Right lobe of liver (tissue), 4 donors: ENCODE results near the gene IGF2BP1.

ENCODE experiments used
- POLR2A ChIP-seq: fragments of 450-650 bp; IDR thresholded peaks from one replicate; pipeline ENCODE4 v1.6.1; 2017; ENCODE audit warnings: antibody characterized with exemption, mild to moderate bottlenecking
- TF ChIP-seq, protein P1 (sequence below), 4 donors: fragments of 200-600 bp in 3 of 4; fragments of 450-650 bp in 1 of 4; IDR thresholded peaks; one replicate each; pipeline versions ENCODE4 v1.5.1 to v1.8.0; 2016 to 2022; ENCODE audit warnings: antibody characterized with exemption in 4 of 4, mild to moderate bottlenecking in 2 of 4
- donor health status: DM: no; HTN: no; CAD: no.
- donor health status: DM: no; HTN: no; CAD: no.
- donor health status: DM: no; HTN: yes; CAD: no.

DNA sequence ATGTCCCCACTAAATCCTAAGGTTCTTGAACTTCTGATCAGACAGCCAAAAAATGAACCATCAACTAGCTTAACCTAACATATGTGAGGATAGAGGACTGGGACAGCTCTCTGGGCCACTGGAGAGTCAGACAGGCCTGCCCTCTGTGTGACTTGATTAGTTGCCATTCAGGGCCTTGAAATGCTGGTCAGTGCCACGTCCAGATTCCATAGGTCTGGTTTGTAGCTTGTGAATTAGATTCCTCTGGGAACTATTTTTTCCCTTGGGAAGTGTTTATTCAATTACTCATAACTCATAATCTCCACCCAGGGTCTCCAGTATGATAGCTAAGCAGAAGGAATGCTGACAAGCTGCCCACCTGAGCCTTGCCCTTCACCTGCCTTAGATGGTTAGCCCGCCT, 48.2 kb downstream of the IGF2BP1 start:
- no peak for TF ChIP-seq POLR2A
- TF ChIP-seq, protein P1, sequence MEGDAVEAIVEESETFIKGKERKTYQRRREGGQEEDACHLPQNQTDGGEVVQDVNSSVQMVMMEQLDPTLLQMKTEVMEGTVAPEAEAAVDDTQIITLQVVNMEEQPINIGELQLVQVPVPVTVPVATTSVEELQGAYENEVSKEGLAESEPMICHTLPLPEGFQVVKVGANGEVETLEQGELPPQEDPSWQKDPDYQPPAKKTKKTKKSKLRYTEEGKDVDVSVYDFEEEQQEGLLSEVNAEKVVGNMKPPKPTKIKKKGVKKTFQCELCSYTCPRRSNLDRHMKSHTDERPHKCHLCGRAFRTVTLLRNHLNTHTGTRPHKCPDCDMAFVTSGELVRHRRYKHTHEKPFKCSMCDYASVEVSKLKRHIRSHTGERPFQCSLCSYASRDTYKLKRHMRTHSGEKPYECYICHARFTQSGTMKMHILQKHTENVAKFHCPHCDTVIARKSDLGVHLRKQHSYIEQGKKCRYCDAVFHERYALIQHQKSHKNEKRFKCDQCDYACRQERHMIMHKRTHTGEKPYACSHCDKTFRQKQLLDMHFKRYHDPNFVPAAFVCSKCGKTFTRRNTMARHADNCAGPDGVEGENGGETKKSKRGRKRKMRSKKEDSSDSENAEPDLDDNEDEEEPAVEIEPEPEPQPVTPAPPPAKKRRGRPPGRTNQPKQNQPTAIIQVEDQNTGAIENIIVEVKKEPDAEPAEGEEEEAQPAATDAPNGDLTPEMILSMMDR (IDR thresholded peaks at IDR 0.05), result no peak
